ENCODE measurements around the gene NTRK3. TPM values are rescaled to one million over a fixed set of nuclear protein-coding genes. Genes with fewer than 3 reads are reported as not detected.

Gene NTRK3
- polyA plus RNA-seq, 1 donor (not counting 4 experiments of a cell fraction or from before 2014, with no cell fraction given): not detected

- H3K27ac ChIP-seq (ENCODE audit: control insufficient read depth, insufficient read depth, low read length): no peak overlapping the region
- DNase-seq (ENCODE audit: low read depth, low spot score) (no peak), FAIRE-seq (no peak)
- H3K4me3 ChIP-seq (ENCODE audit: control insufficient read depth in 2 of 3, extremely low read depth in 1 of 3, insufficient read depth in 2 of 3, low read depth in 1 of 3, low read length in 3 of 3): no peak overlapping the region
- no peak overlapping the region for H2AFZ ChIP-seq (ENCODE audit: control insufficient read depth, low read length)
- H3K9me3 ChIP-seq (ENCODE audit: control insufficient read depth, low read depth, low read length): no peaks in the 10 kb centered on the region
- no peak overlapping the region for H3K9ac ChIP-seq (ENCODE audit: control insufficient read depth, extremely low read depth, insufficient read depth, low read length)
- dilution Hi-C loops (cut with MboI; ENCODE audit: extremely low pct_ligation_motif_present, low sequenced_read_pairs): no loop called here
- H3K4me2 ChIP-seq (ENCODE audit: control insufficient read depth, extremely low read depth, insufficient read depth, low read depth, low read length): no peak overlapping the region
- TF ChIP-seq EZH2 (IDR thresholded peaks at IDR 0.05; ENCODE audit: low read length): no peak
- TF ChIP-seq CTCF (optimal IDR thresholded peaks at IDR 0.05 in 1 of 3, IDR thresholded peaks at IDR 0.05 in 1 of 3, conservative IDR thresholded peaks at IDR 0.05 in 1 of 3; ENCODE audit: extremely low read depth in 1 of 3, insufficient read depth in 2 of 3, low read length in 3 of 3): no peak
- no peaks in the 10 kb centered on the region for H3K36me3 ChIP-seq (ENCODE audit: control insufficient read depth in 2 of 2, extremely low read depth in 1 of 2, insufficient read depth in 2 of 2, low read length in 2 of 2)
- H3K79me2 ChIP-seq (ENCODE audit: control insufficient read depth, insufficient read depth, low read length): no peaks in the 10 kb centered on the region
- H3K4me1 ChIP-seq (ENCODE audit: control insufficient read depth, extremely low read depth, insufficient read depth, low read length): no peaks in the 10 kb centered on the region
- no peaks in the 10 kb centered on the region for H3K27me3 ChIP-seq (ENCODE audit: control insufficient read depth, extremely low read depth, insufficient read depth, low read length)
- no peaks in the 10 kb centered on the region for H4K20me1 ChIP-seq (ENCODE audit: control insufficient read depth, extremely low read depth, insufficient read depth, low read length)
- H3K9me1 ChIP-seq (ENCODE audit: control insufficient read depth, extremely low read depth, insufficient read depth, low read length): no peaks in the 10 kb centered on the region
Measured at GRCh38 chr15:88275804-88276203, 19.3 kb upstream of the NTRK3 start.

GRCh38 chr15:88274553-88275460, 18.3 kb upstream of the NTRK3 start:
- Histone ChIP-seq H3K79me2 (ENCODE audit: control insufficient read depth, insufficient read depth, low read length) (no peaks in the 10 kb centered on the region), H3K9me1 (ENCODE audit: control insufficient read depth, extremely low read depth, insufficient read depth, low read length) (no peaks in the 10 kb centered on the region), H2AFZ (ENCODE audit: control insufficient read depth, low read length) (no peak overlapping the region), H3K27me3 (ENCODE audit: control insufficient read depth, extremely low read depth, insufficient read depth, low read length) (no peaks in the 10 kb centered on the region), H3K27ac (ENCODE audit: control insufficient read depth, insufficient read depth, low read length) (no peak overlapping the region), H4K20me1 (ENCODE audit: control insufficient read depth, extremely low read depth, insufficient read depth, low read length) (no peaks in the 10 kb centered on the region), H3K9ac (ENCODE audit: control insufficient read depth, extremely low read depth, insufficient read depth, low read length) (no peak overlapping the region), H3K4me1 (ENCODE audit: control insufficient read depth, extremely low read depth, insufficient read depth, low read length) (no peaks in the 10 kb centered on the region), H3K36me3 (ENCODE audit: control insufficient read depth in 2 of 2, extremely low read depth in 1 of 2, insufficient read depth in 2 of 2, low read length in 2 of 2) (no peaks in the 10 kb centered on the region), H3K4me3 (ENCODE audit: control insufficient read depth in 2 of 3, extremely low read depth in 1 of 3, insufficient read depth in 2 of 3, low read depth in 1 of 3, low read length in 3 of 3) (no peak overlapping the region), H3K4me2 (ENCODE audit: control insufficient read depth, extremely low read depth, insufficient read depth, low read depth, low read length) (no peak overlapping the region), H3K9me3 (ENCODE audit: control insufficient read depth, low read depth, low read length) (no peaks in the 10 kb centered on the region)
- dilution Hi-C loops (cut with MboI; ENCODE audit: extremely low pct_ligation_motif_present, low sequenced_read_pairs): no loop called here
- TF ChIP-seq CTCF (optimal IDR thresholded peaks at IDR 0.05 in 1 of 3, IDR thresholded peaks at IDR 0.05 in 1 of 3, conservative IDR thresholded peaks at IDR 0.05 in 1 of 3; ENCODE audit: extremely low read depth in 1 of 3, insufficient read depth in 2 of 3, low read length in 3 of 3) (peak; percentile 65 to 97 (median 89)), EZH2 (IDR thresholded peaks at IDR 0.05; ENCODE audit: low read length) (no peak)
- FAIRE-seq (no peak), DNase-seq (ENCODE audit: low read depth, low spot score) (no peak)
